ENCODE data around the gene DEFB125.
A peak's percentile ranks its signal among the peaks of the same experiment; 100 is the strongest.
"Not testable (repeated sequence)": the region's sequence is repeated elsewhere in the genome, so short reads cannot be mapped to it uniquely, and the experiment has no call there.

DEFB125 gene, protein sequence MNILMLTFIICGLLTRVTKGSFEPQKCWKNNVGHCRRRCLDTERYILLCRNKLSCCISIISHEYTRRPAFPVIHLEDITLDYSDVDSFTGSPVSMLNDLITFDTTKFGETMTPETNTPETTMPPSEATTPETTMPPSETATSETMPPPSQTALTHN

DNA sequence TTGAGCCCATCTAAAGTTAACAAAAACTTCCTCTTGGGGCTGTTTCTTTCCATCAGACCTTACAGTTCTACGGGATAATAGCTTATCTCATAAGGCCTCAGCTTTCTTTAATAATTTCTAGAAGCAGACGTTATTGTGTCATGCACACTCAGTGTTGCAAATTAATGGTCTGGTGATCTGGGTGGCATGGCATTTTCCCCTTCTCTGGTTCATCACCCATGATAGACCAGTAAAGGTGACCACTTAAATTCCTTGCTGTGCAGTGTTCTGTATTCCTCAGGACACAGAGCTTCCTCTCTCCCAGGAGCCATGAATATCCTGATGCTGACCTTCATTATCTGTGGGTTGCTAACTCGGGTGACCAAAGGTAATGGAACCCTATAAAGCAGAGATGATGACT lies at the start of gene DEFB125:
Gene DEFB125, plus strand, starts transcription at position 272 of the 400 bp plus-strand sequence. Its CDS starts 38 bp downstream, at position 310.
- DNase-seq, result no peak

- DNase-seq, result no peak
Measured at GRCh38 chr20:60035-60918, 27.2 kb upstream of the DEFB125 start.

- DNase-seq, result no peak
Measured at GRCh38 chr20:61230-61629, 26.2 kb upstream of the DEFB125 start.

DNA sequence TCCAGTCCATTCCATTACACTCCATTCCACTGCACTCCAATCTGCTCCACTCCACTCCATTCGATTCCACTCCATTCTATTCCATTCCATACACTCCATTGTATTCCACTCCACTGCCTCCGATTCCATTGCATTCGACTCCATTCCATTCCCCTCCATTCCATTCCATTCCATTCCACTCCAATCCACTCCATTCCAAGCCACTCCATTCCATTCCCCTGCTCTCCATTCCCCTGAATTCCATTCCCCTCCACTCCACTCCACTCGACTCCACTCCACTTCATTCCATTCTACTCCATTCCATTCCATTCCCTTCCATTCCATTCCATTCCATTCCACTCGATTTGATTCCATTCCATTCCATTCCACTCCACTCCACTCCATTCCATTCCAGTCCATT lies 25.7 kb upstream of the DEFB125 start:
- no peak for DNase-seq

GRCh38 chr20:62487-62886 lies 25.0 kb upstream of the DEFB125 start:
- no peak for DNase-seq

DNA sequence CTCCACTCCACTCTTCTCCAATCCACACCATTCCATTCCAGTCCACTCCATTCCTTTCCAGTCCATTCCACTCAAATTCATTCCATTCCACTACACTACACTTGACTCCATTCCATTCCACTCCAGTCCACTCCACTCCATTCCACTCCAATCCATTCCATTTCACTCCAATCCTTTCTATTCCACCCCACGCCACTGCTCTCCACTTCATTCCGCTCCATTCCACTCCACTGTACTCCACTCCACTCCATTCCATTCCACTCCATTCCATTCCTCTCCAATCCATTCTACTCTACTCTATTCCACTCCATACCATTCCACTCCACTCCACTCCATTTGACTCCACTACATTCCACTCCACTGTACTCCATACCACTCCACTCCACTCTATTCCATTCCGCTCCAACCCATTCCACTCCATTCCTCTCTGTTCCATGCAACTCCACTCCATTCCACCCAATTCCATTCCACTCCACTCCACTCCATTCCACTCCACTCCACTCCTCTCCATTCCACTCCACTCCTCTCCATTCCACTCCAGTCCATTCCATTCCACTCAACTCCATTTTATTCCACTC lies 23.4 kb upstream of the DEFB125 start:
- DNase-seq, result no peak

DNA sequence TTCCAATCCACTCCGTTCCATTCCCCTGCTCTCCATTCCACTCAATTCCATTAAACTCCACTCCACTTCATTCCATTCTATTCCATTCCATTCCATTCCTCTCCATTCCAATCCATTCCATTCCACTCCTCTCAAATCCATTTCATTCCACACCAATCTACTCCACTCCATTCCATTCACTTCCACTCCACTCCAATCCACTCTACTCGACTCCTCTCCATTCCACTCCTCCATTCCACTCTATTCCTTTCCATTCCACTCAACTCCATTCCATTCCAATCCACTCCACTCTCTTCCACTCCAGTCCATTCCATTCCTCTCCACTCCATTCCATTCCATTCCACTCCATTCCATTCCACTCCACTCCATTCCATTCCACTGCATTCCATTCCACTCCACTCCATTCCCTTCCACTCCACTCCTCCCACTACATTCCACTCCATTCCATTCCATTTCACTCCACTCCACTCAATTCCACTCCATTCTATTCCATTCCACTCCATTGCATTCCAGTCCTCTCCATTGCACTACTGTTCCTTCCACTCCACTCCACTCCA lies 22.6 kb upstream of the DEFB125 start:
- no peak for DNase-seq

DNA sequence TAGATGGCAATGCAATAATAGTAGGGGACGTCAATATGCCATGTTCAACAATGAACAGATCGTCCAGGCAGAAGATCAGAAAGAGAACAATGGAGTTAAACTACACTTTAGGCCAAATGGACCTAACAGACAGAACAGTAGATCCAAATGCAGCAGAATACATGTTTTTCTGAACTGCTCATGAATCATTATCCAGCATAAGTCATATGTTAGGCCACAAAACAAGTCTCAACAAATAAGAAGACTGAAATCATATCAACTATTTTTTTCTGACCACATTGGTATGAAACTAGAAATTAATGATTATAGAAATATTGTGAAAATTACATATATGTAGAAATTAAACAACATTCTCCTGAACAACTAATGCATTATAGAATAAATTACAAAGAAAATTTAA lies 10.2 kb upstream of the DEFB125 start:
- DNase-seq, result no peak

- no peak for DNase-seq
Measured at GRCh38 chr20:78338-78737, 9.1 kb upstream of the DEFB125 start.

DNA sequence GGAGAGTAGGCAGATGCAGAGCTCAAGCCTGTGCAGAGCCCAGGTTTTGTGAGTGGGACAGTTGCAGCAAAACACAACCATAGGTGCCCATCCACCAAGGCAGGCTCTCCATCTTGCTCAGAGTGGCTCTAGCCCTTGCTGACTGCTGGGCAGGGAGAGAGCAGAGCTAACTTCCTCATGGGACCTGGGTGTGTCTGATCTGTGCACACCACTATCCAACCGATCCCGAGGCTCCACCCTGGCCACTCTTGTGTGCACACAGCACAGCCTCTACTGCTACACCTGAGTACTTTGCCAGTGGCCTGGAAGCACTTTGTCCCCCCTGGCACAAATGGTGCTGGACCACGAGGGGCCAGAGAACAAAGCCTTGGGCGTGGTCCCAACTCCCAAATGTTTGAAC lies 7.9 kb upstream of the DEFB125 start:
- no peak for DNase-seq

GRCh38 chr20:90651-91050 lies 3.2 kb downstream of the DEFB125 start:
- DNase-seq, result no peak

DNA sequence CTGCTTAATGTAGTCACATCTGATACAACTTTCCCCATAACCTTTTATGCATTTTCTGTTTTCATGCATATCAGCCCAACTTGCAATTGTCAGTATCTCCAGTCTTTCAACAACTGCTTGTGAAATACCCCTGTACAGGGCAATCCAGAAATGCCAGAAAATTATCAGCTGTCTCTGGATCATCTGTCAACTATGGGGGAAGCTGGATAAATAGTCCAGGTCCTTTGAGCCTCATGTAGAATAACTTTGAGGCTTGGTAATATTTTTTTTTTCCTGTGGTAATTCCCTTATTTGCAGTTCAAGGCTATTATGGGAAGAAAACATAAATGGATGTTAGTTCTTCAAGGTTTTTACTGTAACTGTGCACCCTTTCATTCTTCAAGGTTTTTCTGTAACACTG lies 6.2 kb downstream of the DEFB125 start:
- DNase-seq, result no peak

DNA sequence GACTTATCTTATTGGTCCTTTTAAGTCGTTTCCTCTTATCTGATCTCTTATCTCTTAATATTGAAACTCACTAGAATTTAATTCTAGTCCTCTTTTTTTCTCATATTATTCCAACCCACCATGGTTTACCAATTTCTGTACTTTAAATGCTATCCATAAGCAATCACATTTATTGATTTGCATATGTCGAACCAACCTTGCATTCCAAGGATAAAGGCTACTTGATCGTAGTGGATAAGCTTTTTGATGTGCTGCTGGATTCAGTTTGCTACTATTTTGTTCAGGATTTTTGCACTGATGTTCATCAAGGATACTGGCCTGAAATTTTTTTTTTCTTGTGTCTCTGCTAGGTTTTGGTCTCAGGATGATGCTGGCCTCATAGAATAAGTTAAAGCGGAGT lies 7.7 kb downstream of the DEFB125 start:
- no peak for DNase-seq

DNA sequence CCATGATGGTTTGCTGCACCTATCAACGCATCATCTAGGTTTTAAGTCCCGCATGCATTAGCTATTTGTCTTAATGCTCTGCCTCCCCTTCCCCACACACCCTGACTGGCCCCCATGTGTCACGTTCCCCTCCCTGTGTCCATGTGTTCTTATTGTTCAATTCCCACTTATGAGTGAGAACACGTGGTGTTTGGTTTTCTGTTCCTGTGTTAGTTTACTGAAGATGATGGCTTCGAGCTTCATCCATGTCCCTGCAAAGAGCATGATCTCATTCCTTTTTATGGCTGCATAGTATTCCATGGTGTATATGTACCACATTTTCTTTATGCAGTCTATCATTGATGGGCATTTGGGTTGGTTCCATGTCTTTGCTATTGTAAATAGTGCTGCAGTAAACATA lies 10.2 kb downstream of the DEFB125 start:
- DNase-seq, result not testable (repeated sequence)

DNA sequence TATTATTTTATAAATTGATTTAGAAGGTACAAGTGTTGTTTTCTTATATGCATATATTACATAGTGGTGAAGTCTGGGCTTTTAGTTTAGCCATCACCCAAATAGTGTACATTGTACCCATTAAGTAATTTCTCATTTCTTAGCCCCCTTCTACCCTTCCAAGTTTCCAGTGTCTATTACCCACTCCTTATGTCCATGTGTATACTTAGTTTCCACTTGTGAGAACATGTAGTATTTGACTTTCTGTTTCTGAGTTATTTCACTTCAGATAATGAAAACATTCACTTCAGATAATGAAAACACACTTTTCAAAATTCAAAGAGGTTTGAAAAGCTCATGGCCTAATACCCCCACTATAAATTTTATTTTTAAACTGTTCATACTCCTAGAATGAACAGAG lies 14.5 kb downstream of the DEFB125 start:
- no peak for DNase-seq

- no peak for DNase-seq
Measured at GRCh38 chr20:103456-103855, 16.0 kb downstream of the DEFB125 start.

DNA sequence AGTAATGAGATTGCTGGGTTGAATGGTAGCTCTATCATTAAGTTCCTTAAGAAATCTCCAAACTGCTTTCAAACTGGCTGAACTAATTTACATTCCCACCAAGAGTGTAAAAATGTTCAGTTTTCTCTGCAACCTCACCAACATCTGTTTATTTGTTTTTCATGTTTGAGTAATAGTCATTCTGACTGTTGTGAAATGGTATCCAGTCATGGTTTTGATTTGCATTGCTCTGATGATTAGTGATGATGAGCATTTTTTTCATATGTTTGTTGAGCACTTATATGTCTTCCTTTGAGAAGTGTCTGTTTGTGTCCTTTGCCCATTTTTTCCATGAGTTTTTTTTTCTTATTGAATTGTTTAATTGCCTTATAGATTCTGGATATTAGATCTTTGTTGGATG lies 24.9 kb downstream of the DEFB125 start:
- no peak for DNase-seq

GRCh38 chr20:117518-117917 lies 30.0 kb downstream of the DEFB125 start:
- no peak for DNase-seq

GRCh38 chr20:129786-130323 lies 42.4 kb downstream of the DEFB125 start:
- peak; percentile 7 for DNase-seq

- no peak for DNase-seq
Measured at GRCh38 chr20:137668-138490, 50.4 kb downstream of the DEFB125 start.

GRCh38 chr20:142290-142689 lies 54.8 kb downstream of the DEFB125 start, which contains the start of gene DEFB126:
Gene DEFB126, plus strand, starts transcription at chr20:142590. Its CDS starts 39 bp downstream, at chr20:142629.
- DNase-seq, result no peak

DNA sequence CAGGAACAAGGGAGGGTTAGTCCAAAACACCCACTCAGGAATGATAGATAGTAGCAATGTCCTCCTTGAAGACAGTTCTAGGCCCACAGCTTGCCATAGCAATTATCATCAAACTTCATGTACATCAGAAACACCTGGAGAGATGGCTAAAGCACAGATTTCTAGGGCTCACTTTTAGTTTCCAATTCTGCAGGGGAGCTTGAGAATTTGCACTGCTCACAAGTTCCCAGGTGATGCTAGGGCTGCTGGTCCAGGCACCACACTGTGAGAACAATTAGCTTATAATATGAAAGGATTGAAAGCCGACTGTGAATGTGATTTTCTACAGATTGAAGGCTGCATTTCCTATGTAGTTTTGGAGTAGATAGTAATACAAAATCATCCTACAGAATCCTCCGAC lies 58.4 kb downstream of the DEFB125 start:
- no peak for DNase-seq
